ENCODE results near the gene SLC2A9.

Gene SLC2A9

DNA sequence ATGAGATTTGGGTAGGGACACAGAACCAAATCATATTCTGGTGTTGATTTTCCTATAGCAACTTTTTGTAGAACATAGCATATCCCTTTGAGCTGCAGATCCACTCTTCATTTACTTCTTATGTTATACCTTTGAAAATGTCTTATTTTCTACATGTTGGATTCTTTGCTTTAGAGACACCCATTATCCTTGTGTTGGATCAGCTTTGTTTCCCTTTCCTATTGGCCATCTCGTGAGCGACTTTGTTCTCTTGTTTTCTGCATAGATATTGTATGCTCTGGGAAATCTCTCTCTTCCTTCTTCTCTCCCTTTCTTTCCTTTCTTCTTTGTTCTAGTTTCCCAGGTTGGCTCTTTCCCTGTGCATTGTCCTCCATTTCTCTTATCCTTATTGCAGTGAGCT, 180.2 kb downstream of the SLC2A9 start:
- no peak for ATAC-seq
- TF ChIP-seq PPARA (CRISPR knock-in tag; IDR thresholded peaks at IDR 0.05; ENCODE audit: borderline replicate concordance) (no peak), GLIS3 (CRISPR knock-in tag; IDR thresholded peaks at IDR 0.05) (no peak)

DNA sequence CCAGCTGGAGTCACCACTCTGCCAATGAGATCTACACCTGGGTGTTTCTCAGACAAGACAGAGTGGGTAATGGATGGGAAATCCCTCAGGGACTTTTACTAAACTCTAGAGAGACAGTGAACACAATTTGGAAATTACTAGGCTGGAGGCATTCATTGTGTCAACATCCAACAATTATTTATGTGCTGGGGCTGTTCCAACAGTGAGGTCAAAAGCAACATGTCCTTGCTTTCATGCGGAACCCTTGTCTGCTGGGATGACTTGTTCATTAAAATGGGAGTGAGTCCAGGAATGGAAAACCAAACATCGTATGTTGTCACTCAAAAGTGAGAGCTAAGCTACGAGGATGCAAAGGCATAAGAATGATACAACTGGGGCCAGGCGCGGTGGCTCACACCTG, 185.9 kb downstream of the SLC2A9 start:
- TF ChIP-seq, protein P1, sequence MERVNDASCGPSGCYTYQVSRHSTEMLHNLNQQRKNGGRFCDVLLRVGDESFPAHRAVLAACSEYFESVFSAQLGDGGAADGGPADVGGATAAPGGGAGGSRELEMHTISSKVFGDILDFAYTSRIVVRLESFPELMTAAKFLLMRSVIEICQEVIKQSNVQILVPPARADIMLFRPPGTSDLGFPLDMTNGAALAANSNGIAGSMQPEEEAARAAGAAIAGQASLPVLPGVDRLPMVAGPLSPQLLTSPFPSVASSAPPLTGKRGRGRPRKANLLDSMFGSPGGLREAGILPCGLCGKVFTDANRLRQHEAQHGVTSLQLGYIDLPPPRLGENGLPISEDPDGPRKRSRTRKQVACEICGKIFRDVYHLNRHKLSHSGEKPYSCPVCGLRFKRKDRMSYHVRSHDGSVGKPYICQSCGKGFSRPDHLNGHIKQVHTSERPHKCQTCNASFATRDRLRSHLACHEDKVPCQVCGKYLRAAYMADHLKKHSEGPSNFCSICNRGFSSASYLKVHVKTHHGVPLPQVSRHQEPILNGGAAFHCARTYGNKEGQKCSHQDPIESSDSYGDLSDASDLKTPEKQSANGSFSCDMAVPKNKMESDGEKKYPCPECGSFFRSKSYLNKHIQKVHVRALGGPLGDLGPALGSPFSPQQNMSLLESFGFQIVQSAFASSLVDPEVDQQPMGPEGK (CRISPR knock-in tag; IDR thresholded peaks at IDR 0.05; ENCODE audit: borderline replicate concordance), result no peak
- TF ChIP-seq GLIS3 (CRISPR knock-in tag; IDR thresholded peaks at IDR 0.05) (no peak), ZNF70 (CRISPR knock-in tag; IDR thresholded peaks at IDR 0.05) (no peak), ESRRG (CRISPR knock-in tag; IDR thresholded peaks at IDR 0.05) (no peak), ZNF565 (CRISPR knock-in tag; conservative IDR thresholded peaks at IDR 0.05; ENCODE audit: low read depth) (no peak), ZNF8 (CRISPR knock-in tag; IDR thresholded peaks at IDR 0.05) (no peak), PPARA (CRISPR knock-in tag; IDR thresholded peaks at IDR 0.05; ENCODE audit: borderline replicate concordance) (no peak), CSDC2 (CRISPR knock-in tag; IDR thresholded peaks at IDR 0.05) (no peak), BACH2 (CRISPR knock-in tag; IDR thresholded peaks at IDR 0.05; ENCODE audit: borderline replicate concordance) (no peak), ARNTL (CRISPR knock-in tag; IDR thresholded peaks at IDR 0.05; ENCODE audit: borderline replicate concordance, low read depth) (no peak), ISL1 (CRISPR knock-in tag; IDR thresholded peaks at IDR 0.05) (no peak), CREB5 (CRISPR knock-in tag; IDR thresholded peaks at IDR 0.05; ENCODE audit: low read depth) (no peak), OSR1 (CRISPR knock-in tag; IDR thresholded peaks at IDR 0.05) (no peak), TOX (CRISPR knock-in tag; IDR thresholded peaks at IDR 0.05; ENCODE audit: borderline replicate concordance) (no peak), SNAI2 (CRISPR knock-in tag; IDR thresholded peaks at IDR 0.05) (no peak), RARB (CRISPR knock-in tag; IDR thresholded peaks at IDR 0.05) (no peak), TSHZ2 (CRISPR knock-in tag; IDR thresholded peaks at IDR 0.05) (no peak), ZFP3 (CRISPR knock-in tag; IDR thresholded peaks at IDR 0.05) (no peak)
- TF ChIP-seq, protein P2, sequence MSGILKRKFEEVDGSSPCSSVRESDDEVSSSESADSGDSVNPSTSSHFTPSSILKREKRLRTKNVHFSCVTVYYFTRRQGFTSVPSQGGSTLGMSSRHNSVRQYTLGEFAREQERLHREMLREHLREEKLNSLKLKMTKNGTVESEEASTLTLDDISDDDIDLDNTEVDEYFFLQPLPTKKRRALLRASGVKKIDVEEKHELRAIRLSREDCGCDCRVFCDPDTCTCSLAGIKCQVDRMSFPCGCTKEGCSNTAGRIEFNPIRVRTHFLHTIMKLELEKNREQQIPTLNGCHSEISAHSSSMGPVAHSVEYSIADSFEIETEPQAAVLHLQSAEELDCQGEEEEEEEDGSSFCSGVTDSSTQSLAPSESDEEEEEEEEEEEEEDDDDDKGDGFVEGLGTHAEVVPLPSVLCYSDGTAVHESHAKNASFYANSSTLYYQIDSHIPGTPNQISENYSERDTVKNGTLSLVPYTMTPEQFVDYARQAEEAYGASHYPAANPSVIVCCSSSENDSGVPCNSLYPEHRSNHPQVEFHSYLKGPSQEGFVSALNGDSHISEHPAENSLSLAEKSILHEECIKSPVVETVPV (CRISPR knock-in tag; IDR thresholded peaks at IDR 0.05), result no peak

DNA sequence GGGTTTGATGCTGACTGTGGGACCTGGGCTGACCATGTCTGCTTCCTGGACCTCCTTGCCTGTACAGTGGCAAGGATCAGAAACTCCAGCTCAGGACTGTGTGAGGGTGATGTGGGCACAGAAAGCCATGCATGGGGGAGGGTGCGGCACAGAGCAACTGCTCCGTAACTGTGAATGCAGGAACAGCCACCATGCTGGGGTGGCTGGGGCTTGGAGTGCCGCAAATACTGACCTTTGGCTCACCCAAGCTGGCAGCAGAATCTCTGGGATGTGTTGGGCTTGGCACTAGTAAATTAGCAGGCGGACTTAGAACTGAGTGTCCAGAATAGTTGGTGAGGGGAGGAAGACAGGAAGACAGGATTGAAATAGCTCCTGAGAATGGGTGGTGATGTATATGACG, 187.9 kb downstream of the SLC2A9 start:
- TF ChIP-seq GLIS3 (CRISPR knock-in tag; IDR thresholded peaks at IDR 0.05) (no peak), ISL1 (CRISPR knock-in tag; IDR thresholded peaks at IDR 0.05) (no peak), PPARA (CRISPR knock-in tag; IDR thresholded peaks at IDR 0.05; ENCODE audit: borderline replicate concordance) (no peak), ZC3H10 (CRISPR knock-in tag; IDR thresholded peaks at IDR 0.05) (no peak), OSR1 (CRISPR knock-in tag; IDR thresholded peaks at IDR 0.05) (no peak), CSDC2 (CRISPR knock-in tag; IDR thresholded peaks at IDR 0.05) (no peak), ZNF565 (CRISPR knock-in tag; conservative IDR thresholded peaks at IDR 0.05; ENCODE audit: low read depth) (no peak), ZNF70 (CRISPR knock-in tag; IDR thresholded peaks at IDR 0.05) (no peak), CREB5 (CRISPR knock-in tag; IDR thresholded peaks at IDR 0.05; ENCODE audit: low read depth) (no peak), TOX (CRISPR knock-in tag; IDR thresholded peaks at IDR 0.05; ENCODE audit: borderline replicate concordance) (no peak), SNAI2 (CRISPR knock-in tag; IDR thresholded peaks at IDR 0.05) (no peak), BACH2 (CRISPR knock-in tag; IDR thresholded peaks at IDR 0.05; ENCODE audit: borderline replicate concordance) (no peak), TCF4 (CRISPR knock-in tag; IDR thresholded peaks at IDR 0.05; ENCODE audit: borderline replicate concordance) (no peak), ZFP3 (CRISPR knock-in tag; IDR thresholded peaks at IDR 0.05) (no peak), ESRRG (CRISPR knock-in tag; IDR thresholded peaks at IDR 0.05) (no peak), RARB (CRISPR knock-in tag; IDR thresholded peaks at IDR 0.05) (no peak)
- TF ChIP-seq, protein P2 (CRISPR knock-in tag; IDR thresholded peaks at IDR 0.05), result no peak
- TF ChIP-seq, protein P1 (CRISPR knock-in tag; IDR thresholded peaks at IDR 0.05; ENCODE audit: borderline replicate concordance), result no peak
- no peak for ATAC-seq

More for the DNA sequence above, 185.9 kb downstream of the SLC2A9 start:
- ATAC-seq, result no peak
